ENCODE measurements around the gene AGO3.

Gene AGO3

DNA sequence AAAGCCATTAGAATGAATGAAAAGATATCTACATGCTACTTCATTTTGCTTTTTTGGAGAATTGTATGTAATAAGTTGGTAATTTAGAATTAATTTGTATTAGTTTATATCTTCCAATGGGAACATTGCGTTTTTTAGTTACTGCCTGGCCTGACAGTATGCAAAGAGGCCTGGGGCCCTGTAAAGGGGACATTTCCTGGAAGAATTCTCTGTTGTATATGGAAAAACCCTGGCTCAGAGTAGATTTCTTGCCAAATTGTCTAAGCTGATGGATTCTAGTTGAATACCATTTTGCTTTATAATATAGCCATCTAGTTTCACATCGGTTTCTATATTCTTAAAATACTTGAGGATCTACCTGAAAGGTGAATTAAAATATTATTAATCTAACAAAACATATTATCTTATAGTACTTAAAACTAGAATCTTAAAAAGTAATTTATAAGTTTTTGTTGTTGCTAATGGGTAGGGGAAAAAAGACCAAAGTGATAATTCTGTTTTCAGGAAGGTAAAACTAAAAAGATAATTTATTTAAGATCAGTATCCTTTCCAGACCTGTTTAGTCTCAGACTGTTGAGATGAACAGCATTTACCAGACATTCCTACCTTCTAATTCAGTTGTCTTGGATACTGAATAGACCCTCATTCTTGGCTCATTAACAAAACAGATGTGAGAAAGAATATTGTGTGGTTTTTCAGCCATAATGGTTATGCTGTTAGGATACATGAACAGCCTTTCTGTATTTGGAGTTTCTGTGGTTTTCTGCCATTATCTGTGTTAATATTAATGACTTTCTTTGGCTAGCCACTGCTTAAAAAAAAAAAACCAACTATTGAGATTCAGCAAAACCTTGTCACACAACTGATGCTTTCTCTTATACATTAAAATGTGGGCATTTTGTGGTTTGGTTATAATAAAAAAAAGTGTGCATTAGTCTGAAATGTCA lies 4.8 kb downstream of the AGO3 start:
- H3K4me2 ChIP-seq (ENCODE audit: low read length), result no peak overlapping the region
- H3K4me1 ChIP-seq, result no peaks in the 10 kb centered on the region
- no peaks in the 10 kb centered on the region for H3K36me3 ChIP-seq (ENCODE audit: control insufficient read depth, insufficient read depth, low read length)
- no peak overlapping the region for H3K9ac ChIP-seq
- H3K9me3 ChIP-seq (ENCODE audit: control insufficient read depth, low read length), result no peaks in the 10 kb centered on the region
- no peak overlapping the region for H2AFZ ChIP-seq
- no peak overlapping the region for H3K4me3 ChIP-seq (ENCODE audit: low read depth, low read length)
- TF ChIP-seq, protein P1, sequence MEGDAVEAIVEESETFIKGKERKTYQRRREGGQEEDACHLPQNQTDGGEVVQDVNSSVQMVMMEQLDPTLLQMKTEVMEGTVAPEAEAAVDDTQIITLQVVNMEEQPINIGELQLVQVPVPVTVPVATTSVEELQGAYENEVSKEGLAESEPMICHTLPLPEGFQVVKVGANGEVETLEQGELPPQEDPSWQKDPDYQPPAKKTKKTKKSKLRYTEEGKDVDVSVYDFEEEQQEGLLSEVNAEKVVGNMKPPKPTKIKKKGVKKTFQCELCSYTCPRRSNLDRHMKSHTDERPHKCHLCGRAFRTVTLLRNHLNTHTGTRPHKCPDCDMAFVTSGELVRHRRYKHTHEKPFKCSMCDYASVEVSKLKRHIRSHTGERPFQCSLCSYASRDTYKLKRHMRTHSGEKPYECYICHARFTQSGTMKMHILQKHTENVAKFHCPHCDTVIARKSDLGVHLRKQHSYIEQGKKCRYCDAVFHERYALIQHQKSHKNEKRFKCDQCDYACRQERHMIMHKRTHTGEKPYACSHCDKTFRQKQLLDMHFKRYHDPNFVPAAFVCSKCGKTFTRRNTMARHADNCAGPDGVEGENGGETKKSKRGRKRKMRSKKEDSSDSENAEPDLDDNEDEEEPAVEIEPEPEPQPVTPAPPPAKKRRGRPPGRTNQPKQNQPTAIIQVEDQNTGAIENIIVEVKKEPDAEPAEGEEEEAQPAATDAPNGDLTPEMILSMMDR (IDR thresholded peaks at IDR 0.05), result no peak
- H3K79me2 ChIP-seq, result peaks cover 12% of the 10 kb centered on the region
- H3K27ac ChIP-seq, result no peak overlapping the region
- H3K27me3 ChIP-seq (ENCODE audit: control insufficient read depth, insufficient read depth, low read length), result no peaks in the 10 kb centered on the region

- H3K4me1 ChIP-seq, result no peaks in the 10 kb centered on the region
- TF ChIP-seq, protein P1 (IDR thresholded peaks at IDR 0.05), result no peak
- H3K27ac ChIP-seq, result no peak overlapping the region
Observed at GRCh38 chr1:35936838-35937237, 5.9 kb downstream of the AGO3 start.

GRCh38 chr1:35939484-35939883 lies 8.6 kb downstream of the AGO3 start:
- no peaks in the 10 kb centered on the region for H3K4me1 ChIP-seq
- no peaks in the 10 kb centered on the region for H3K27me3 ChIP-seq (ENCODE audit: control insufficient read depth, insufficient read depth, low read length)
- no peaks in the 10 kb centered on the region for H3K9me3 ChIP-seq (ENCODE audit: control insufficient read depth, low read length)
- peaks cover 17% of the 10 kb centered on the region for H3K79me2 ChIP-seq
- H3K4me3 ChIP-seq (ENCODE audit: low read depth, low read length), result no peak overlapping the region
- H2AFZ ChIP-seq, result no peak overlapping the region
- TF ChIP-seq, protein P1 (IDR thresholded peaks at IDR 0.05), result no peak
- H3K9ac ChIP-seq, result no peak overlapping the region
- H3K27ac ChIP-seq, result no peak overlapping the region
- H3K4me2 ChIP-seq (ENCODE audit: low read length), result no peak overlapping the region
- H3K36me3 ChIP-seq (ENCODE audit: control insufficient read depth, insufficient read depth, low read length), result no peaks in the 10 kb centered on the region

More at GRCh38 chr1:35936838-35937237, 5.9 kb downstream of the AGO3 start:
- no peak overlapping the region for H3K4me3 ChIP-seq (ENCODE audit: low read depth, low read length)
- H3K79me2 ChIP-seq, result peaks cover 14% of the 10 kb centered on the region
- H3K9ac ChIP-seq, result no peak overlapping the region
- H3K36me3 ChIP-seq (ENCODE audit: control insufficient read depth, insufficient read depth, low read length), result no peaks in the 10 kb centered on the region
- no peaks in the 10 kb centered on the region for H3K9me3 ChIP-seq (ENCODE audit: control insufficient read depth, low read length)
- H2AFZ ChIP-seq, result no peak overlapping the region
- no peak overlapping the region for H3K4me2 ChIP-seq (ENCODE audit: low read length)
- no peaks in the 10 kb centered on the region for H3K27me3 ChIP-seq (ENCODE audit: control insufficient read depth, insufficient read depth, low read length)

GRCh38 chr1:35945327-35945726 lies 14.4 kb downstream of the AGO3 start:
- Histone ChIP-seq H3K9ac (no peak overlapping the region), H3K27ac (no peak overlapping the region), H3K4me3 (ENCODE audit: low read depth, low read length) (no peak overlapping the region), H3K79me2 (peaks cover 17% of the 10 kb centered on the region), H3K9me3 (ENCODE audit: control insufficient read depth, low read length) (no peaks in the 10 kb centered on the region), H3K4me2 (ENCODE audit: low read length) (no peak overlapping the region), H3K27me3 (ENCODE audit: control insufficient read depth, insufficient read depth, low read length) (no peaks in the 10 kb centered on the region), H3K36me3 (ENCODE audit: control insufficient read depth, insufficient read depth, low read length) (no peaks in the 10 kb centered on the region), H3K4me1 (no peaks in the 10 kb centered on the region), H2AFZ (no peak overlapping the region)
- TF ChIP-seq, protein P1 (IDR thresholded peaks at IDR 0.05), result no peak

Measured in parathyroid adenoma (tissue), 2 donors.